ENCODE measurements around the gene LDLRAD4.
"Not testable (repeated sequence)": the region's sequence is repeated elsewhere in the genome, so short reads cannot be mapped to it uniquely, and the experiment has no call there.

The LDLRAD4 gene

DNA sequence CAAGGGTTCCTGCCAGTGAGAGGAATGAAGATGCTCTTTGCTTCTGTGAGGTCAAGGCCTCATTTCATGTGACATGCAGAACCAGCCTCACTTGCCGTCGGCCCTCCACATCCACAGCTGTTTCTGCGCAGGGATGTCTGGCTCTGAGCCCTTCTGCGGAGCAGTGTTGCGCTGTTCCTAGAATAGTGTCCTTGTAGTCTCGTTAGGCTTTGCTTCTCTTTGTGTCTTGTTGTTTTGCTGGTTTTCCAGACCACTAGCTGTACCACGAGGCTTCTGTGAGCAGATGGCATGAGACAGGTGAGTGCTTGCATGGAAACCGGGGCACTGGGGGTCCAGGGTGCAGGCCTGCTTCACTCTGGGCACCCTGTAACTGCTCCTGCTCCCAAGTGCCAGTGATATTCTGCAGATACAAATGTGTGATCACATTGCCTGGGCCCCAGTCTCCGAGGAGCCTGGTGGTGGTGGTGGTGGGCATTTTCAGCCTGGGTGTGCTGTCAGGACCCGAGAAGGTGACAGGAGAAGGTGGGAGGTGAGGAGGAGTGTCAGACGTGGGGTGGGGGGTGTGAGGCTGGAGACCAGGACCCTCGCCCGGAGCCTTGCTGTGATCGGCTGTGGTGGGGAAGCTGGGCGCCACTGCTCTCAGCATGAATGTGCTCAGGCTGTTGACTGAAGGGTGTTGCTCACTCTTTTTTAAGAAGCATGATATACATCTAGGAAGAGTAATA is 34.3 kb downstream of the LDLRAD4 start:
- peak; percentile 18 for DNase-seq

DNA sequence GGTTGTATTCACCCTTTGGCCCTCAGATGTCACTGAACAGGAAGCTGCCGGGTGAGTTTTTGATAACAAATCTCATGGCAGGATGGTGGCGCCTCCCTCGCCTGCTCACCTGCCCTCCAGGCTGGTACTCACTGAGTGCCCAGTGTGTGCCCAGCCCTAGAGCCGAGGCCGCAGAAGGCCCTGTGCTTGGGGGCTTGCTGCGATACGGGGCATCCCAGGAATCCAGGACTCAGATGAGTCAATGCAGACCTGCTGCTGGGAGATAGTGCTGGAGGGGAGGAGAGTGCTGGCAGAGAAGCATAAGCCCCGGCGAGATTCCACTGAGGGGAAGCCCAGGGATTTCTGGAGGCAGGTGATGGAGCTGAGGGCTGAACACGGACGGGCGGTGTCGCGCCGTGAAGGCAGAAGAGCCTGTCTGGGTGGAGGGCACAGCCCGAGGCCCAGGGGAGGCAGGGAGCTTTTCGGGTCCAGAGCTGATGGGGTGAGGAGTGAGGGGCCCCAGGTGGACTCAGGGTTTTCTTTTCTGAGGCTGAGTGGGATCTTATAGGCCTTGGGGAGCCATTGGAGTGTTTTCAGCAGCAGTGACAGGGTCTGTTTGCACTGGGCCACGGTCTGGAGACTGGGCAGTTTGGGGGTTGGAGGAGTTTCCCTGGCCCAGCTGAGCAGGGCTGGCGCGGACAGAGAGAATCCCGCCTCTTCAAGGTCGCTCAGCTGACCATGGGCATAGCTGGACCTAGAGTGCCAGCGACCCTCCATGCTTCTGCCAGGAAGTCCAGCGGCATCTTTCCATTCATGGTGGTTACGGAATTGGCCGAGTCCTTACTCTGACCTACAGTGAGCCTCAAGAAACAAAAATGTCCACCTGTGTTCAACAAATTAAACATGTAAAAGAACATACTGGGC is 35.5 kb downstream of the LDLRAD4 start:
- DNase-seq = peak; percentile 15

DNA sequence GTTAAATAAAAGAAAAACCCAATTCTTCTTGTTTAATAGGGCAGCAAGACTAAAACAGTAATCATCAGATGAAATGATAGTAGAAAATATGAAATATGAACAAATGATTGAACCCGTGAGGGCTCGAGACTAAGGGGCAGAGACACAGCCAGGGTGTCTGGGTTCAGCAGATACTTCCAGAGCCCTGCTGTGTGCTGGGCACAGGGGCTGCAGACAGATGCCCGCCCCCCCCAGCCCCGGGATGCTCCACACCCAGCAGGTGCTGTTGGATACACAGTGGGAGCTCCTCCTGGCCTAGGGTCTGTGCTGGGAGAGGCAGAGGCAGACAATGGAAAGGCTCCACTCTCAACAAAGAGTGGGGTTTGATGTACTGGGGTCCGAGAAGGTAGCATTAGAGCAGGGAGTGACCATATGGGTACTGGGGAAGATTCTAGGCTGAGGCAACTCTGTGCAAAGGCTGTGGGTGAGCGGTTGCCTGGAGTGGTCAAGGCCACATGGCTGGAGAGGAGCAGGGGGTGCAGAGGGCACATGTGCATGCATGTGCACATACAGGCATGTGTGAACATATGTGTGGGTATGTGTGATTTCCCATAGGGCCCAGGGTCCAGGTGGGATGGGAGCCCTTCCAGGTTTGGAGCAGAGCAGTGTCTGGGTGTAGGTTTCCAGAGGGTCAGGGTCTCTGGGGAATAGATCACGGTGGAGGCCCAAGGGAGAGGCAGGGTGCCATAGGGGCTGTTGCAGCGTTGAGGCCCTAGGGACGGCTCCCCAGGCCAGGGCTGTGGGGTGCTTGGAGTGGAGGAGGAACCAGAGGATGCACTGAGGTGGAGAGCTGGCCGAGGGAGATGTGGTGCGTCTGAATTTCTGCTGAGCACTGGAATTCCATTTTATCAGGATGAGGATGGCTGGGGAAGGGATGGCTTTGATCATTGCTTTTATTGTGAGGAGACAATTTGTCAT is 36.7 kb downstream of the LDLRAD4 start:
- peak; percentile 22 for DNase-seq

DNA sequence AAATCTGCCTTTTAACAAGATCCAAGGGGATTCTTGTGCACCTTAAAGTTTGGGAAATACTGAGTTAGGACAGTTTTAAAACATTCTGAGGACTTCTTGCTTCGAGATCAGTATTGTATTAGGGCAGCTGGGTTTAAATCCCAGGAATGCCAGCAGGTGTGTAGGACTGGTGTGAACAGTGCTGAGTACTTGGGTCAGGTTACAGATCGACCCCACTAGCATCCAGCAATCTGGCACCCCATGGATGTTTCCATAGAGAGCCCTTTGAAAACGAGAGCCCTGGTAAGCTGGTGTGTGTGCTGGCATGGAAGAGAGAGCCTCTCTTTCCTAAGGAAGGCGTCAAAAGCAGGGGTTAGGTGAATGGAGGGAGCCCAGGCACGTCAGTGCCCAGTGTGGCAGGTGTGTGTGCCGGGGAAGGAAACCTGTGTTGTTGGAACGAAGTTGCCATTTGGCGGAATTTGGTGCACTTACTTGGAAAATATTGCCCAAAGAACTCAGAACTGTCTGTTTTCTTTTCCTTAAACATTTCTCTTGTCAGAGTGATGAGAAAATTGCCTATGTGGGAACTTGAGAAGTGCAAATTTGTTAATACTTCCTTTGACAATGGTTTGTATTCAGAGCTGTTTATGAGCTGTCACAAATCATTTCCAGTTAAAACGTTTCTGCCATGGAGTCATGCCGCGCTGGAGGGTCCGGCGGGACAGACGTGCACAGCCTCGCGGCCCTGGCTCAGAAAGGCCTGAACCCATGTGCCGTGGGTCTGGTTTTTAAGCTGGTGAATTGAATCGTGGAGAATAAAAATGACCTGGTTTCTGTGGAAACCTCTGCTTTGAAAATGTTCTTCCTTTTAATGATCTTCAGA is 38.1 kb downstream of the LDLRAD4 start:
- peak; percentile 12 for DNase-seq

DNA sequence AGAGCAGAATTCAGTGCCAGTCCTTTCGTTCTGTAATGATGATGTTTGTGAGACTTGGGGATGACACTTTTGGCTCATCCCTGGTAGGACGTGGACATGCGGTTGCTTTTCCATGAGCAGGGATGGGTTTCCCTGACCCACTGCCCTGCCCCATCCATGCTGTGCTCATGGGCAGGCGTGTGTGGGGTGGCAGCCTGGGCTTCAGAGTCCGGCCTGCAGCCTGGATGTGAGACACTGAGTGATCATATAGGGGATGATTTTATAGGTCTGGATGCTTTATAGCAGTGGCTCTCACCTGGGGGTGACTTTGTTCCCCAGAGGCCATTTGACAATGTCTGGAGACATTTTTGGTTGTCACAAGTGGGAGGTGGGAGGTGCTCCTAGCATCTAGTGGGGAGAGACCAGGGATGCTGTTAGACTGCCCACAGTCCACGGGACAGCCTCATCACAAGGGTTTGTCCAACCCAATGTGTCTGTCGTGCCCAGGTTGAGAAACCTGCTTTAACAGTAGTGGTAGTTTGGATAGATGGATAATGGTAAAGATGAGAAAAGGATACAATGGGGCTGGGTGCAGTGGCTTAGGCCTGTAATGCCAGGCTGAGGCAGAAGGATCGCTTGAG is 38.9 kb downstream of the LDLRAD4 start:
- no peak for DNase-seq

DNA sequence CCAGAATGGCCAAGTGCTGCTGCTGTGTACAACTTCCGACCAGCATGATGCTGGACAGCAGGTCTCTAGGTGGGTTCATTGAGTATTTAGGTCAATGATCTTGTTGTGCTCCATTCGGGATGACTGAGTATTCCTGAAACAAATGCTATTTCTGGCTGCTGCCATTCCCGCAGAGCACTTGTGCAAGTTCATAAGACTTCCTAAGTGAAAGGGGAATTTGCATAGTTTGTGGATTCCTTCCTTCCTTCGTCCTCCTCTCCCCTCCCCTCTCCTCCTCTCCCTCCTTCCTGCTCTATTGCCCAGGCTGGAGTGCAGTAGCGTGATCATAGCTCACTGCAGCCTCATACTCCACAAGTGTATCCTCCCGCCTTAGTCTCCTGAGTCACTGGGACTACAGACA is 40.4 kb downstream of the LDLRAD4 start:
- DNase-seq = peak; percentile 24

DNA sequence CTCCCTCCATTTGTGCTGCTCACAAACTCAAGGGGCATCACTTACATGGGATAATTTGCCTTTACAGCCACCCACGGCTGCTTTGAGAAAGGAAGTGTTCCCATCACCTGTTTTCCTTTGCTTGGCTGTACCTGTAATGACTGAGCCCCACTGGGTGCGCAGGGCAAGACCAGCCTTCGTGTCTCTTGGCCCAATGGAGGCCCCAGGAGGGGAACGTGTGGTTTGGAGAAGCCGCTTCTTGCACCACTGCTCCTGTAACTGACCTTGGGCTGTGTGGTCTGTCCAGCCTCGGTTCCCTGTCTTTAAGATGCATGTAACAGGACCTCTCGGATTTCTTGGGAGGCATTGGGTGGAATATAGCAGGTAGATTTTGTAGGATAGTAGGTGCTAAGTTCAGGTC is 41.1 kb downstream of the LDLRAD4 start:
- DNase-seq = peak; percentile 6

DNA sequence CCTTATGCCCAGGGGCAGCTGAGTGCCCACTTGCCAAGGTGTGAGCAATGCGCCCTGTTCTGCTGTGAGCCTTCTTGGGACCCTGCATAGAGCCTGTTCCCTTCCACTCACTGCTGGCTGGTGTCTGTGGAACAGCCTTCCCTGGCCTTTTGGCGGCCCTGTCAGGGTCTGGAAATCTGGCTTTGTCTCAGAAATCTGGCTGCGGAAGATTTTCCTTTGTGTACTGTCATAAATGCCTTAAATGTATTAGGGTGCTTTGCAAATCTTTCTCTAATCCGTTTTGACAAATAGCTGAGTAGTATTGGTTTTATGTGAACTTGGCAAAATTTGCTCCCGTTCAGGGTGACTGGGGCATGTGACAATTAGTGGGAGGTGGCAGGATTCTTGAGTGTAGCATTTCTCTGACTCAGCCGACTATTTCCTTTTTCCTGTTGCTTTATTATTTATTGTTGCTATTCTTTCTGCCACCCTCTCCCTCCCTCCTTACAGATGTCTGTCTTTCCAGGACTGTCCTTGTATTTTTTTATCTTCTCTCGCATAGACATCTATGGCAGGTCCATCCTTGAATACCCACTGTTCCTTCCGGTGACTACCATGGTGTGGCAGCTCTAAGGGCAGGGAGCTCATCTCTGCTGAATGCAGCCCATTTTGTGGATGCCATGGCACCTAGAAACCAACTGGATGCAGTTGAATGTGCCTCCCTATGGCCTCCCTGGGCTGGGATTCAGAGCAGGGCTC is 41.8 kb downstream of the LDLRAD4 start:
- peak; percentile 27 for DNase-seq

DNA sequence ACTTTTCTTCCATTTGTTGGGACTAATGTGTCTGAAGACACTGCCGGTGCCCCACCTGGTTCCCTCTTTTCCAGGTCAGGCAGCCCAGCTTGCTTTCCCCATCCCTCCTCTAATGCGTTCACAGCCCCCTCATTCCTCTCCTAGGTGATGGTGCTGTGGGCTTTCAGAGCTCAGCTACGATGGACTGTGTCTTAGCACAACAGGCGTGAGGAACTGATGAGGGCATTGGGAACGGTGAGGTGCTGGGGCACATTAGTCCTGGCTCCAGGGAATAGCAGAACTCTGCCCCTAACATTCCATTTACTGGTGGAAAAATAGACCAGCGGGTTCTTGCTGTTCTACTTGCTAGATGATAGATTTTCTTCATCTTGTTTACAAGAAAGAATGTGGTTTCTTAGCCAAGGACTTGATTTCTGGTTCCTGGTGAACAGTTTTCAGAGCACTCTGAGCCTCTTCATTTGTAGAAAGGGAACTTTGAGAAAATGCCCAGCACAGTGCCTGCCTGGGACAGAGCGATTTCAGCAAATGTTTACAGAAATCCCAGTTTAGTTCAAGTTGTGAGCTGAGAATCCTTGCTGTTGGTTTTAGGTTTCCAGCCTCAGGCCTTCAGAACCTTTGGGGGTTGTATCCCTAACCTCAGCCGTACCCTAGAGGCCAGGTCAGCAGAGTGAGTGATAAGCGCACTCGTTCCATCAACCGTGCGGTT is 42.5 kb downstream of the LDLRAD4 start:
- DNase-seq = no peak

DNA sequence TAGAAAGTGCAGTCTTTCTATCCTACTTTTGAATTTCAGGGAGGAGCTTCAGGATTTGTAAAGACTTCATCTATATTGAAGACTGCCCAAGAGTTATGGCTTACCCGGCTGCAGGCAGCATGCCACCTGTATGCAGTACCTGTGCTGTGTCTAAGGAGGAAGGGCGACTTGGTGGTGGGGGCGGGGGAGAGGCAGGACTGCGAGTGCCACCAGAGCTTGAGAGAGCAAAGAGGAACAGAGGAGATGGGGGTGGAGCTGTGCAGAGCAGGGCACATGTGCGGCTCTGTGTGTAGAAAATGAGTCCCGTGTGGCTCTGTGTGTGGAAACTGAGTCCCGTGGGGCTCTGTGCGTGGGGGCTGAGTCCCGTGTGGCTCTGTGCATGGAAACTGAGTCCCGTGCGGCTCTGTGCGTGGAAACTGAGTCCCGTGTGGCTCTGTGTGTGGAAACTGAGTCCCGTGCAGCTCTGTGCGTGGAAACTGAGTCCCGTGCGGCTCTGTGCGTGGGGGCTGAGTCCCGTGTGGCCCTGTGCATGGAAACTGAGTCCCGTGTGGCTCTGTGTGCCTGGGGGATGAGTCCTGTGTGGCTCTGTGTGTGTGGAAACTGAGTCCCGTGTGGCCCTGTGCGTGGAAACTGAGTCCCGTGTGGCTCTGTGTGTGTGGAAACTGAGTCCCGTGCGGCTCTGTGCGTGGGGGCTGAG is 43.2 kb downstream of the LDLRAD4 start:
- peak; percentile 31 for DNase-seq

DNA sequence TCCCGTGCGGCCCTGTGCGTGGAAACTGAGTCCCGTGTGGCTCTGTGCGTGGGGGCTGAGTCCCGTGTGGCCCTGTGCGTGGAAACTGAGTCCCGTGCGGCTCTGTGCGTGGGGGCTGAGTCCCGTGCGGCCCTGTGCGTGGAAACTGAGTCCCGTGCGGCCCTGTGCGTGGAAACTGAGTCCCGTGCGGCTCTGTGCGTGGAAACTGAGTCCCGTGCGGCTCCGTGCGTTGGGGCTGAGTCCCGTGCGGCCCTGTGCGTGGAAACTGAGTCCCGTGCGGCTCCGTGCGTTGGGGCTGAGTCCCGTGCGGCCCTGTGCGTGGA is 43.8 kb downstream of the LDLRAD4 start:
- not testable (repeated sequence) for DNase-seq

DNA sequence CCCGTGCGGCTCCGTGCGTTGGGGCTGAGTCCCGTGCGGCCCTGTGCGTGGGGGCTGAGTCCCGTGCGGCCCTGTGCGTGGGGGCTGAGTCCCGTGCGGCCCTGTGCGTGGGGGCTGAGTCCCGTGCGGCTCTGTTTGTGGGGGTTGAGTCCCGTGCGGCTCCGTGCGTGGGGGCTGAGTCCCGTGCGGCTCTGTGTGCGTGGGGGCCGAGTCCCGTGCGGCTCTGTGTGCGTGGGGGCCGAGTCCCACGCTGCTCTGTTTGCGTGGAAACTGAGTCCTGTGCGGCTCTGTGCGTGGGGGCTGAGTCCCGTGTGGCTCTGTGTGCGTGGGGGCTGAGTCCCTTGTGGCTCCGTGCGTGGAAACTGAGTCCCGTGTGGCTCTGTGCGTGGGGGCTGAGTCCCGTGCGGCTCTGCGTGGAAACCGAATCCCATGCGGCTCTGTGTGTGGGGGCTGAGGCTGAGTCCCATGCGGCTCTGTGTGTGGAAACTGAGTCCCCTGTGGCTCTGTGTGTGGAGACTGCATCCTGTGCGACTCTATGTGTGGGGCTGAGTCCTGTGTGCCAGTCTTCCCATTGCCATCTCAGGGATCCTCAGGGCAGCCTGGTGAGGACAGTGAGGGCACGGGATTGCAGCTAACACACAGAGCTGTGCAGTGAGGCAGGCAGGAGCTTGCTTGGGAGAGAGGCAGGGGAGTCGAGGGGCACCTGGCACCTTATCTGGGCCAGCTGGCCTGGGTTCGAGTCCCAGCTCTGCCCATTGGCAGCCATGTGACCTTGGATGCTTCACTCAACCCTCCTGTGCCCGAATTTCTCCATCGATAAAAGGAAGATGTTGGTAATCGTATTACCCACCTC is 44.5 kb downstream of the LDLRAD4 start:
- DNase-seq = peak; percentile 21

DNA sequence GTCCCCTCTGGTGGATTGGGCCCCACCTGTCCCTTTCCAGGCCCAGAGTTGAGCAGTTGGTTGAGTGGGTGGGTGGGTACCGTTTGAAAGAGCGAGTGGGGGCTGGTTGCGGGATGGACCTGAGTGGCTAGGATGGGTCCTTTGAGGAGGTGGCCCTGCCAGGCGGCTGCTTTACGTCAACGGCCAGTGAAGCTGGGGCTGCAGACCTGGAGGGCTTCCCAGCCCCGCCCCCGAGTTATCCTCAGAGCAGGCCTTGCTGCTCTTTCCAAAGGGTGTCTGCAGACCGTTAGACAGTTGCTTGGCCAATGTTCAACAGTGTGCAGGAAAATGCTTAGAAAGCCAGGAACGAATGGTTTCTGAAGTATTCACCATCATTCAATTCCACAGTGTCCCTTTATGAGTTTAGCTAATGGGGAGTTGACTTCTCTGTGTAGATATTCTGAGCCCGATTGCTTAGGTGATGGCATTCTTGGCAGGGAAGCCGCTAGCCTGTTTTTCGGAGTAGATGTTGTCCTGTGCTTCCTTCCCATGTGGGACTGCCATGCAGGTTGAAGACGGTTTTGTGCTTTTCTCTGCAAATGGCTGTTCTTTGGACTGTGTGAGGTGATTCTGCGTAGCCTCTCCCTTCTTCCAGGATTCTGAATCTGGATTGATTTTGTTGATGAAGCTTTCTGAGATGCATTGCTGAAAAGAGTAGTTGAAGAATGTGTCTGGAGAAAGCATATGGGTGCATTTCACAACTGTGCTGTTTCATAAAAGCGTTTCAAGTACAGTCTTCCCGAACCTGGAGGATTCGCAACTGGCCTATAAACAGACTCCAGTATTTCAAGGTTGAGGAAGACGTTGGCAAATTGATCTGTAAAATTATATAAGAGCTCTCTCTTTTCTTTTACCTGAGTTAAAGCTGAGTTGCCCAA is 45.8 kb downstream of the LDLRAD4 start:
- DNase-seq = peak; percentile 85

DNA sequence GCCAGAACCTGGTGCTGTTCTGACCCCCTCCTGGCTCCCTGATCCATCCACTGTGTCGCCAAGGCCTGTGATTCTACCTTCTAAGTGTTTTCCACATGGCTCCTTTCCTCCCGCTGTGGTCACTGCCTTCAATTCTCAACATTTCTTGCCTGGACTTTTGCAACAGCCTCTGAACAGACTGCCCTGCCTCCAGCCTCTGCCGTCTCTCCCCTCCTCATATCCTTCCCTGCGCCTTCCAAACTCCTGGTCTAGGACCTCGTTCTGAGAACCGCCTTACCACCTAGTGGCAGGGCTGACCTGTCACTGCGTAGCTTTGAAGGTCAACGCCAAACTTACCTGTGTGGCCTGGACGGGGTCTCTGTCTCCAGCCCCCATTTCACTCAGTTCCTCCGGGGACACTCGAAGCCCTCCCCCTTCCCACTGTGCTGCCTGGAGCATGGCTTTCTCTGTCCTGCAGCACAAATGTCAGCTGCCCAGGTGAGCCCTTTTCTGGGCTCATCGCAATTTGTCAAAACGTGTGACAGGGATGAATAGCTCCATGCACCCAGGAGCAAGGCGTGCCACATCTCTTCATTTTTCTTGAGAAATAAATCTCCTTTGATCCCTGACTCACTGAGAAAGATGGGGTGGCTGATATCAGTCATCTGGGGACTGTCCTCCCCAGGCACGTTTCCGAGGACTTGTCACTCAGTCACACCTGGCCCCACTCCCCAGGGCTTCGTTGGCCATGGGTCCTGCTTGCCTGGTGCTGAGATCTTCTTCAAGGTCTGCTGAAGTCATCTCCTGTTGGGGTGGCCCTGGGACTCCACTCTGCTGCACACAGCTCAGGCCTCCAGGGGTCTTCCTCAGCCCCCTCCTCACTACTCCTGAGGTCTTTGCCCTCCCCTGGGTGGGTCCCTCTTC is 46.7 kb downstream of the LDLRAD4 start:
- DNase-seq = peak; percentile 32

DNA sequence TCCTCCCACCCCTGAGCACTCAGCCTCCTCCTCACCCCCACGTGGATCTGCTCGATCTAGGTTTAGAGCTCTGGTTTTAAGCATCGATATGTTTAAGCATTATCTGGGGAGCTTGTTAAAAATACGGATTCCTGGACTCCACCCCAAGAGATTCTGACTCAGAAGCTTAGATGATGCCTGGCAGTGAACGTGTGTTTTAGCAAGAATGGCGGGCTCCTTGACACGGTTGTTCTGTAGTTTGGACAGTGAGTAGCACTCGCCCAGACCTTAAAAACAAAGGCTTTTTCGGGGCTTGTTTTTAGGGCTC is 47.3 kb downstream of the LDLRAD4 start:
- no peak for DNase-seq

Data from left hindlimb (tissue), 1 donor.